ENCODE results near the gene GSKIP. TPM values are rescaled to one million over a fixed set of nuclear protein-coding genes. Genes with fewer than 3 reads are reported as not detected.

Gene GSKIP
- 41.2 and 42.0 TPM in 2 replicates for total RNA-seq

GRCh38 chr14:96362965-96363750 lies at the start of gene GSKIP, which contains the start of gene ATG2B:
GSKIP (plus strand) TSS chr14:96363526; CDS start chr14:96382248, 18,722 bp downstream.
ATG2B (minus strand) TSS chr14:96363341; CDS start chr14:96362976, 365 bp downstream.

Other genes starting within 250 kb of the GSKIP start
- gene BDKRB2, start 158.7 kb upstream of the GSKIP start, total RNA-seq = under 0.01 TPM in 2 replicates
- not detected in 2 replicates for gene BDKRB1, start 107.3 kb upstream of the GSKIP start, total RNA-seq
- 14.7 and 22.9 TPM in 2 replicates for gene ATG2B, start 185 bp upstream of the GSKIP start, total RNA-seq
- 0.19 and 0.45 TPM in 2 replicates for gene AK7, start 28.6 kb downstream of the GSKIP start, total RNA-seq
- 91.0 and 109 TPM in 2 replicates for gene PAPOLA, start 138.9 kb downstream of the GSKIP start, total RNA-seq